GM18907 (cell line): ENCODE results near the gene SLC7A5.
"Not testable (repeated sequence)": the region's sequence is repeated elsewhere in the genome, so short reads cannot be mapped to it uniquely, and the experiment has no call there.

Experiments
- ATAC-seq: cut with Tn5 transposase; IDR thresholded peaks from one replicate; pipeline ENCODE4 v1.9.1; 2021; ENCODE audit warnings: mild to moderate bottlenecking, moderate library complexity; ENCODE audit not compliant: unreplicated experiment

Gene SLC7A5

DNA sequence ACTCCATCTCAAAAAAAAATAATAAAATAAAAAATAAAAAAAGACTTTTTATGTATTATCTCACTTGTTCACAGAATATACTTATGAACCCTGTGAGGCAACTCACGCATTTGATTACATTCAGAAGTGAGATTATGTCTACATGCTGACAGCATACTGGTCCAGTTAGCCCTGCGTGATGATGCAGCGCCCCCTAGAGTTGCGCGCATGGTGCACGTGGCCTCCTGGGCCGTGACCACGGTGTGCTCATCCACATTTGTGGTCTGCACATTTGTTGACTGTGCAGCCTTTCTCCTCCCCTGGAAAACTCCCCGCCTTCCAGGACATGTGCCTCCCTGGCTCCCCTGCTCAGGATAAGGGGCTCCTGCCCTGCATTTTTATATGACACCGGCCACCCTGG lies 20.5 kb upstream of the SLC7A5 start:
- not testable (repeated sequence) for ATAC-seq

DNA sequence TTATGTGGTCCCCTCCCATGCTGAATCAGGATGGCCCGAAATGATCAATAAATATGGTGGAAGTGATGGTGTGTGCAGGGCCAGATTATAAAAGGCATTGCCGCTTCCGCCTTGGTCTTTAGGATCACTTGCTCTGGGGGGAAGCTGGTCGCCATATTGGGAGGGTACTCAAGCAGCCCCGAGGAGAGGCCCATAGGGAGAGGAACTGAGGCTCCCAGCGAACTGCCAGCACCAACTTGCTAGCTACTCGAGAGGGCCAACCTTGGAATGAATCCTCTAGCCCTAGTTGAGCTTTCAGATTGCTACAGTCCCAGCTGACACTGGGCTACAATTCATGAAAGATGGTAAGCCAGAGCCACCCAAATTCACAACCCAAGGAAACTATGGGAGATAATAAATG lies 19.0 kb upstream of the SLC7A5 start:
- not testable (repeated sequence) for ATAC-seq

DNA sequence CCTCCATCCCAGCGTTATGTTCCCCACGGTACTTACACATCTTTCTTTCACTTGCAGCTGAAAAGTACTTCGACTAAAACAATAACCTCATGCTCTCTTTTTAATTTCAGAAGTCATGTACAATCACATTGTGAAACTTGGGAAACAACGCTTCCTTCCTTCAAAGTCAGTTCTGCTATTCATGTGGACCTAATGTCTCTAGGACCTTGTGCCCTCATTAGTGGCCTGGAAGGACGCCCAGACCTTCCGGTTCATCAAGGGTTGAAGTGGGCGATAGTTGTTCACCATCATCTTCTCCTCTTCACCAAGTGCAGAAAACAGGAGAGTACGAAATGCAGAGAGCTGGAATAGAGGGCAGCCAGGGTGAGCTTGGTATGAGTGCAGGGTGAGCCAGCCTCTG lies 18.6 kb upstream of the SLC7A5 start:
- ATAC-seq: not testable (repeated sequence)

DNA sequence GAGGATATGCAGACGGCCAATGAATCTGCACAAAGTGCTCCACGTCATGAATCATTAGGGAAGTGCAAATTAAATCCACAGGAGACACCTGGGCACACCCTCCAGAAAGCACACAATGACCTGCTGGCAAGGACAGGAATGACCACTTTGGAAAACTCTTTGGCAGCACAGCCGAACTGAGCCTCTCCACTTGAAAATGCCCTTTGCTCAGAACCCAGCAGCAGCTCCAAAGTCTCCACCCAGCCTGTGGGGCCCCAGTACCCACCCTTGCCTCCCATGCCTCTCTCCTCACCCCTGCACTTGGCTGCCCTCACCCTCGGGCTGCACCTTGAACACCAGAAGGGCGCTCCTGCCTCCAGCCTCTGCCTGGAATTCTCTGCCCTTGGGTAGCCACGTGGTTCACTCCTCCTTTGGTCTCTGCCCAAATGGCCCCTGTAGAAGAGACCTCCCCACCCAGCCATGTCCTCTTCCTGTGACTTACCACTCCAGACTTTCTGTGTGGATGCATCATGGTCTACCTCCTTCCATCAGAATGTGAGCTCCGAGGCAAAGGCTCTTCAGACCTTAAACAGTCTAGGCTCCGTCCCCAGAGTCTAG lies 16.2 kb upstream of the SLC7A5 start:
- ATAC-seq: not testable (repeated sequence)

DNA sequence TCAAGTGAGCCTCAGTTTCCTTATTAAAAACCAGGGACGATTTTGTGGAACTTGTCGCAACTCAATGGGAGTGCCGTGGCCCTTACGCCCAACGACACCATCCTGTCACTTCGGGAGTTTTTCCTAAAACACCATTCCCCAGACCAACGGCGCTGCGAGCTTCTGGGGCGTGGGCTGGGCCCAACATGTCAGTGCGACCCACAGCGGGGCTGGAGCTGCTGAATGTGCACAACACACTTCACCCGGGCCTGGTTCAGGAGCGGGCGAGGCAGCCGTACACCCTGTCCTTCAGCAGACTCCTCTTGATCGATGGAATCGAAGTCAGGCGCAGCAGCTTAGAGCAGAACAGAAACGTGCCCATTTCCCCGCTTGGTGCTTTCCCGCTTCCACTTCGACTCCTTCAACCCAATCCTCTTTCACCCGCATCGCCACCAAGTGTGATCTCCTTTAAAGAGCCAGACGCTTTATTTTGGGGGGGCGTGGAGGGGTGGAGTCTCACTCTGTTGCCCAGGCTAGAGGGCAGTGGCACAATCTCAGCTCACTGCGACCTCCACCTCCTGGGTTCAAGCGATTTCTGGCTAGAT lies 13.2 kb upstream of the SLC7A5 start:
- no peak for ATAC-seq

DNA sequence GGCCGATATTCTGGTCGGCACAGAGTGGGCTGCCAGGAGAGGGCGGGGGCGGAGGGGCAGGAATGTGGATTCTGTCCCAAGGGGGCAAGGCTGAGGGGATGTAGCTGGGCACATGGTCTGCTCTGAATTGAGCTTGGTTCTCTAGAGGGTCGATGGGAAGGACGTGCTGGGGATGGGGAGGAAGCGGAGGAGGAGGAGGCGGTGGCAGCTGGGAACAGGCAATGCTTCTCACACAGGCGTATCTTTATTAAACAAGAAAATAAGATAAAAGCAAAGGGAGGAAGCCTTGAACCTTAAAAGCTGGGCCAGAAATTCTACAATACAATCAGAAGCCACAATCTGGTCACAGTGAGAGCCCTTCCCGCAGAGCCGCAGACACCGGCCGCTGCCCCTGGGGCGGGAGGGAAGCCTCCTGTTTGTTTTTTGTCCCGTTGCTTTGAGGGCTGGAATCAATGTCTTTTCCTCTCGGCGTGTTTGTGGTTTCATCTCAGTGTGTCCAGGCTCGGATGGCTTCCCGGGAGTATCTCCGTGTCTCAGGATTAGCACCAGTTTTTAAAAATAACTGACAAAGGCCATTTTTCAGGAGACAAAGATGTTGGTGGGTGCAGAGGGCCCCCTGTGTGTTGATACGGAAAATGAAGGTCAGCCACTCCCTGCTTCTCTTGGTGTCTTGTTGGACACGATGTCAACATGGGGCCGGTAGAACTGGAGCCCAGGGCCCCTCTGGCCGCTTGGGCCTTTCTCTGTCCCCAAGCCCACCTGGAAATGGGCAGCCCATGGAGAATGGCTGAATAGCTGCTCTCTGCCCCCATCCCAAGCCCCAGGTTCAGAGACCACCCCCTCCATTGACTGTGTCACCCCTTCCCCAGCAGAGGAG lies 12.3 kb upstream of the SLC7A5 start:
- ATAC-seq: no peak

DNA sequence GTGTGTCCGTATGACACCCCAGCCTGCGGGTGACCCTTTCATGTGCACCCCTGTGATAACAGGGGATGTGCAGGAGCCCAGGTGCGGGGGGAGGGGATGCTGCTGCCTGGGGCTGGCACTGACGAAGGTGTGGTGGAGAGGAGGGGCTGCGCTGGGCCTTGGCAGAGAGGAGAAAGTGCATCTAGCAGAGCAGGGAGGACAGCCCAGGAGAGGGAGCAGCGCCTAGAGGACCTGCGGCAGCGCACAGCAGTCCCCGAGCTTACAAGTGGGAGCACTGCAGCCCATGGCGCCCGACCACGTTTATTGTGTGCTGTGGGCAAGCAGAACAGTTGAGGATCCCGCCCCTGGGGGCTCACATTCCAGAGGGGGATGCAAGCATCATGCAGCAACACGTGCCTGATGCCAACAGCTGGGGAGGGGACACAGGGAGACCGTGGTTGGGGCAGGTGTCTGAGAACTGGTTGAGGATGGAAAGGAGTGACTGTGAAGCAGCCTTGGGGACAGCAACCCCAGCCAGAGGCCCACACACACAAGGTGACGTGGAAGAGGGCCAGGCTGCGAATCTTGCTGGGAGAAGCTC lies 10.9 kb upstream of the SLC7A5 start:
- no peak for ATAC-seq

DNA sequence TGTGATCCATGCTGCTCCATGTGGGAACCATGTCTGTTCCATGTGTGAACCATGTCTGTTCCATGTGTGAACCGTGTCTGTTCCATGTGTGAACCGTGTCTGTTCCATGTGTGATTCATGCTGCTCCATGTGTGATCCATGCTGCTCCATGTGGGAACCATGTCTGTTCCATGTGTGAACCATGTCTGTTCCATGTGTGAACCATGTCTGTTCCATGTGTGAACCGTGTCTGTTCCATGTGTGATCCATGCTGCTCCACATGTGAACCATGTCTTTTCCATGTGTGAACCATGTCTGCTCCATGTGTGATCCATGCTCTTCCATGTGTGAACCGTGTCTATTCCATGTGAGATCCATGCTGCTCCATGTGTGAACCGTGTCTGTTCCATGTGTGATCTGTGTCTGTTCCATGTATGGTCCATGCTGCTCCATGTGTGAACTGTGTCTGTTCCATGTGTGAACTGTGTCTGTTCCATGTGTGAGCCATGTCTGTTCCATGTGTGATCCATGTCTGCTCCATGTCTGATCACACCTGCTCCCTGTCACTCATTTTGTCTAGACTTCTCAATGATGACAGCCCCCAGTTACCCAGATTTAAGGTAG lies 10.2 kb upstream of the SLC7A5 start:
- not testable (repeated sequence) for ATAC-seq

DNA sequence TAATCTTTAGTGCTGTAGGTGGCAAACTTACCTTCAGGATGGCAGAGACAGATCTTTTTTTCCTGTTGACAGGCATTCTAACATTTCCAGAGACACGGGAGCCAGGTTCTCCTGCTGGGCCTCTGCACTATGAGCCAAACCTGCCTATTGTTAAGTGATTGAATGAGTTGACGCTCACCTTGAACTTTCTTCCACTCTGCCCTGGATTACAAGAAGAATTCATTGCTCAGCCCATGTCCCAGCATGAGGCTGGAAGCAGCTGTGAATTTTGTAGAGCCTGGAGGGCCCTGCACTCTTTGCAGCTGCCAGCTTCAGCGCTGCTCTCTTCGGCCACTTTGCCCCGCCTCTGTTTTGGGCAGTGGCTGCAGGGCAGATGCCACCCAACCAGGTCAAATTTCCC lies 9.4 kb upstream of the SLC7A5 start:
- ATAC-seq: no peak

DNA sequence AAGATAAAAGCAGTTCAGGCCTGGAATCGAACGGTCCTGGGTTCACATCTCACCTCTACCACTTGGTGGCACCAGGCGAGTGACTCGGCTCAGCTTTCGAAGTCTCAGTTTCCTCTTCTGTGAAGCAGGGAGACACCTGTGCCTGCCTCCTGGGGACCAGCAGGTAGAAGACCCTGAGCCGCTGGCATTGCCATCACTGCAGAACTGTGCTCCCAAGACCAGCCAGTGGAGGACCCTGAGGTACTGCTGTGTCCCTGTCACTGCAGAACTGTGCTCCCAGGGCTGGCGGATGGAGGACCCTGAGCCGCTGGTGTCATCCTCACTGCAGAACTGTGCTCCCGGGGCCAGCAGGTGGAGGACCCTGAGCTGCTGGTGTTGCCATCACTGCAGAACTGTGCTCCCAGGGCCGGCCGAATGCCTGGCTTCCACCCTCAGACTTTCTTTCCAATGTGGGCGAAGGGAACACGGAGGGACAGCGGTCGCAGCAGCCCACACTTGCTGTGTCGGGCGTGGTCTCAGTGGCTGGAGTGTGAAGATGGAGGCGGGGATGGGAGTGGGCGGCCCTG lies 8.7 kb upstream of the SLC7A5 start:
- ATAC-seq: no peak

DNA sequence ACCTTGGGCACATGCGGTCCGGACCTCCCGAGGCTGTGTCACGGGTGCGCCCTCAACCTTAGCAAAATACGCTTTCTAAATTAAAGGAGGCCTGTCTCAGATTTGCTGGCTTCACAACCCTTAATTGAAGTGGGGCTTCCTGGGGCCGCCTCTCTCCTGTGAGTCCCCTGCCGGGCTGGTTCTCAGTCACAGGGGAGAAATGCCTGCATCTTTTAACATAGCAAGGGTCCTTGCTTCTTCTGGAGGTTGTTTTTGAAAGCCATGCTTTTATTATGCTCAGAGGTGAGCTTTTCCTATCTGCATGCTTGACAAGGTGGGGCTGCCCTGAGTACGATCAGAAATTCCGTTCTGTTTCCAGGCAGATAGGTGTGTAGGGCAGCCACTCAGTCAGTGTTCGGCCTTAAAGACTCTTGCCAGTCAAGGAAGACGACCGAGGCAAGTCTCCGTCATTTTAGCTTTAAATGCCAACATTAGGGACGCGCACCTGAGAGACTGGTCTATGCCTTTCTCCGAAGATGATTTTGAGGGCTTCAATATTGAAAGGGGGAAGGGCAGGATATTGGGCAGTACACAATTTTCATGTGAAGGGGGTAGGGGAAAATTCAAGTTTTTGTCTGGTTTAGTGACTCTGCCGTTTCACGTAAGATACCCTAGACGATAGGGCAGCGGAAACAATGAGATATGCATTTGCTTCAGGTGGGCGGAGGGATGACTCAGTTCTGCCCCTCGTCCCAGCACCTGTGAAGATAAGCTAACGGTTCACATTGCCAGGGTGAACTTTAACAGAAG lies 5.5 kb upstream of the SLC7A5 start:
- no peak for ATAC-seq

DNA sequence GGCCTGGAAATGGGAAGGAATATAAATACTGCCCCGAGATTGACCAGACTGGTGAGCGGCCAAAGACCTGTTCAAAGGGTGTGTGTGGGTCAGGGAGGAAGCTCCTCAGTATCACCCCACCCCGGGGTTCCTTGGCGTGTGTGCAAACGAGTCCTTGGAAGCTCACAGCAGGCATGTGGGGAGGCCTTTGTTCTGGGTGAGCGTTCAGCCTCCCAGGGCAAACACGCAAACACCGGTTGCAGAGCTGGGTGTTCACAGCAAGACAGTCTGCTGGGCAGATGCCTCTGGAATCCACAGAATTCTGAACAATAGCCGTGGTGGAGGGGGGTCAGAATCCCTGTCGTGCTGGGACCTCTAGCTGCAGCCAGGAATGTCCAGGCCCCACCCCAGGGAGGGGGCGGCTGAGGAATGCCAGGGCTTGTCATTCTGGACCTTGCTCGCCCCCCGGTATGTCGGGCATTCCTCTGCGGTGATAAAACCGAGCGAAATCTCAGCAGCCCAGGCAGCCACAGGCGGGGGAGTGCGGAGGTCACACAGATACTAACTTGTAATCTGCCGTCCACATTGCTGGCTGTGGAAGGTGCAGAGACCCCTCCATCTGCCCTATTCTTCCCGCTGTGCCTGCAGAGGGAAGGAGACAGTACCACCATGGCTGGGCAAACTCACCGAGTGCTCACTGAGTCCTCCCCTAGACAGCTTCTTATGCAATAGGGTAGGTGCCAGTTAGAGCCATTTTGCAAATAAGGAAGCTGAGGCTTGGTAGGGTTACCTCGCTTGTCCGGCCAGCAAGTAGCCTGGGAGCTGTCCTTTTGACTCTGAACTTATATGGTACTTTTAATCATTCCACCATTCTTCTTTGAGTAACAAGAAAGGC lies 1.3 kb upstream of the SLC7A5 start:
- not testable (repeated sequence) for ATAC-seq

DNA sequence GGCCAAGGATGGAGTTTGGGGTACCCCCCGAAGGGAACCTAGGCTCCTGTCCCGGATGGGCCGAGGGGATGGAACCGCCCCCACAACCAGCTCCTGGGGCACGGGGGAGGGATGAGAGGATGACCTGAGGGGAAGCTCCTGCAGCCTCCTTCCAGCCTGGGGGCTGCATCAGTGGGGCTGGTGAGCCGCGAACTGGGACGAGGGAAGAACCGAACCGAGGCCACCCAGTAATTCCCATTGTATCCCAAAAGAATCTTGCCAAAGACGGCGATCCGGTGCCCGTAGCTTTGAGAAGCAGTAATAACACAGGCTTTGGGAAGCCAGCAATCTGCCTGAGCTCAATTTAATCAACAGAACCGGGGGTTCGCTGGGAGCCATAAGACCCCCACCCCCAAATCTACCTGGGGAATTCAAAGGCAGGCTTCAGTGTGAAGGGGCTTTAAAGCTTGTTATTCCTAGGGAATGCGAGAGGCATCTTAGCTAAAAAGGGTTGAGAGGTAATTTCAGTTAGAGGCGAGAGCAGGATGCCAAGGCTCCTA lies 641 bp upstream of the SLC7A5 start:
- not testable (repeated sequence) for ATAC-seq

DNA sequence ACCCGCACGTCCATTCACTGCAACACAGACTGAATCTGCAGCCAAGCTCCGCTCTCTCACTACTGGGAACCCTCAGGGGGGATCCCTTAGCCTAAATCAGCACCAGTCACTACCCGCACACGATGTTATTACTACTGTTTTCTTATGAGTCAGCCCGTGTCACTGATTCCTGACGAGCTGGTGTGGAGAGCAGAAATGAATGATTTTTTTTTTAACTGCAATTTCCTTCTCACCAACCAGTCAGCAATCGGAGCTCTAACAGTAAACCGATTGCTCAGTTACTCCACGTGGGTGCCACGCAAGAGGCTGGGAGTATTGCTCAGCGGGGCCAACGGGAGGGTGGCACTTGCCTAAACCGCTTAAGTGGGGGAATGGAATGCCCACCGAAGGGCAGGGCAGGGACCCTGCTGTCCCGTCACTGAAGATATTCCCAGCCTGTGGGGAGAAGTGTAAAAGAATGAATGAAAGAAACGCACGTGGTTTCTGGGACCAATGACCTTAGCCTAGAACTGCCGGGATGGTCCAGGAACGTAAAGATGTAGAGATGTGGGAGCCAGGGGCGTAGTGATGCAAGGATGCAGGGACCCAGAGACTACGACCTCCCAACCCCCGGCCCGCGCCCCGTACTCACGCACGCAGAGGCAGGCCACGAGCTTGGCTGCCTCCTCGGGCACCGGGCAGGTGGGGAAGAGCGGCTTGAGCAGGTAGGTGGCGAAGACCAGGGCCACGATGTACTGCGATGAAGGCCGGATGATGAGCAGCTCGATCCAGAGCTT lies 865 bp downstream of the SLC7A5 start:
- ATAC-seq: peak; percentile 34

DNA sequence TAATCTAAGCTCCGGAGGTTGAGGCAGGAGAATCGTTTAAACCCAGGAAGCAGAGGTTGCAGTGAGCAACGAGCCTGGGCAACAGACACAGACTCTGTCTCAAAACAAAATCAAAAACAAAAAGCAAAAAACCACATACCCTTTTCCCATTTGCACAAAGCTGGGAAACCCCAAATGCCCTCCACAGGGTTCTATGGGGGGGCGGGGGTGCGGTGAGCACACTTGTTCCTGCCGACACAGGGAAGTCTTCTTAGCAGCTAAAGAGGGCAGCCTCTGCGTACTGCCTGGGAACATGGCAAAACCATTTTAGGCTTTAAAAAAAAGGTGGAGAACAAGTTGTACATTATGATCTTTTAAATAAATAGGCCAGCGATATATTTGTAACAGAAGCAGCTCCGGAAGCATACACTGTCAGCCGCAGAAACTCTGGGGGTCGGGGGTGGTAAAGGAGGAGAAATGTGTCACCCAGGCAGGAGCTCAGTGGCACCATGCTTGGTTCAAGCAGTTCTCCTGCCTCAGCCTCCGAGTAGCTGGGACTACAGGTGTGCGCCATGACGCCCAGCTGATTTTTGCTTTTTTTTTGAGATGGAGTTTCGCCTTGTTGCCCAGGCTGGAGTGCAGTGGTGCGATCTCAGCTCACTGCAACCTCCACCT lies 3.3 kb downstream of the SLC7A5 start:
- not testable (repeated sequence) for ATAC-seq

DNA sequence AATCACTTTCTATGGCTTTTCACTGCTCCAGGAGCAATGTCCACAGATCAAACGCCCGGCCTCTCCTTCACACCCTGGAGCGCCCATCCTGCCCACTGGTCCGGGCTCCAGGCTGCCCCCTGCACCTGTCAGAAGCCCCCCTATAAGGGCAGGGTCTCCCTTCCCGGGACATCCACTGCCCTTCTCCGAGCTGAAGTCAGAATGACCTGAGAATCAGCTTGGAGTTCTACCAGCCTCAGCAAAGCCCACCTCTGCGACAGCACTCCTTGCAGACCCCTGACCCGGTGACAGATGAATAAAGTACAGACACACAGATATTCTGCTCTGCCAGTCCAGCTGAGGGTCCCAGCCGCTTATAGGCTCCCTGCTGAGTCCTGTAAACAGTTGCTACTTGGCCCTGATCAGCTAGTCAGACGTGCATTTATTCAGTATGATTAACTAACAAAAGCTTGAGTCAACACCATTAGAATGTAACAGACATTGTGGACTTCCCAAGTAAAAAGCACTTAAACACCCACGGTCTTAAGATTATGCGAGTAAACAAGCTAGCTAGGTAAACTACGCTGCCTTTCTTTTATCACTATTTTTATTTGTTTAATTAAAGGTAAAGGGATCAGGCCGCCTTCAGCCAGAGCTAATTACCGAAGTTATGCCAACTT lies 4.8 kb downstream of the SLC7A5 start:
- no peak for ATAC-seq

DNA sequence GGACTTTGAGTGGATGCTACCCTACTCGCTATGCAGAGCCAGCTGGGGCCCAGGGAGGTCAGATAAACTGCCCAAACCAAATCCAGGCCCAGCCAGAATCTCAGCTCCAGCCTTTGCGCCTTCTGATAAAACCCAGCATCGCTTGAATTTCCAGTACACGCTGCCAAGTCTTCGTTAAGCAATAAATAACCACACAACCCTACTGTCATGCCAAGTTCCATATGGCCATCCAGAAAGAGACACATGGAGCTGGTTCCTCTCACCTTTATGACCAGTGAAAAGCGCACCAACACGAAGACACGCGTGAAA lies 6.0 kb downstream of the SLC7A5 start:
- not testable (repeated sequence) for ATAC-seq
